Aorta (tissue), 5 donors: ENCODE results near the gene ERC2. TPM values are rescaled to one million over a fixed set of nuclear protein-coding genes. Genes with fewer than 3 reads are reported as not detected.

Experiments used
- ATAC-seq: fragments of 200-7000 bp; cut with Tn5 transposase; one replicate; pipeline ENCODE4 v1.9.1; 2022; ENCODE audit warnings: moderate library complexity; ENCODE audit not compliant: low FRiP score
- DNase-seq, 2 donors: peaks; one replicate each; pipeline ENCODE4 v3.0.0-alpha.2; 2020
- H3K27ac ChIP-seq, 2 donors: one replicate each; pipeline ENCODE4 v1.5.1; 2013; ENCODE audit warnings: low read length in 2 of 2, mild to moderate bottlenecking in 2 of 2, moderate library complexity in 2 of 2, control low read depth in 1 of 2, inconsistent platforms in 1 of 2, low read depth in 1 of 2
- H3K27me3 ChIP-seq, 2 donors: one replicate each; pipeline ENCODE4 v1.6.1; 2013; ENCODE audit warnings: control low read depth in 1 of 2, low read length in 1 of 2, mild to moderate bottlenecking in 1 of 2, moderate library complexity in 1 of 2; ENCODE audit not compliant: insufficient read depth in 2 of 2, control insufficient read depth in 1 of 2
- H3K36me3 ChIP-seq, 2 donors: one replicate each; pipeline ENCODE4 v1.6.1; 2013; ENCODE audit warnings: control low read depth in 1 of 2, low read length in 1 of 2, mild to moderate bottlenecking in 1 of 2; ENCODE audit not compliant: insufficient read depth in 2 of 2, control insufficient read depth in 1 of 2
- H3K4me1 ChIP-seq, 2 donors: one replicate each; pipeline ENCODE4 v1.6.1; 2013; ENCODE audit warnings: low read length in 2 of 2, control low read depth in 1 of 2, mild to moderate bottlenecking in 1 of 2, moderate library complexity in 1 of 2; ENCODE audit not compliant: insufficient read depth in 2 of 2, control insufficient read depth in 1 of 2
- H3K4me3 ChIP-seq, 2 donors: one replicate each; pipeline ENCODE4 v1.5.1; 2013; ENCODE audit warnings: low read length in 2 of 2, control low read depth in 1 of 2, mild to moderate bottlenecking in 1 of 2
- H3K9me3 ChIP-seq: one replicate; pipeline ENCODE4 v1.6.1; 2013; ENCODE audit warnings: mild to moderate bottlenecking, low read length; ENCODE audit not compliant: control insufficient read depth
- WGBS, 2 donors: extraction: QIAGEN DNeasy Blood & Tissue Kit; methylation state at CpG; one replicate each; pipeline ENCODE4 v1.1.7; 2013; 5-methylcytosine and 5-hydroxymethylcytosine counted together
- intact Hi-C, 2 donors: fragments of 100-400 bp; cut with DNase I; formaldehyde crosslinking; loops; one replicate each; pipeline versions ENCODE4 v1.14.2 to v1.15.0; 2022
- polyA plus RNA-seq, 2 donors: library from polyadenylated mRNA; stranded (reverse); fragments of 200-250 nt; gene quantifications; one replicate each; pipeline ENCODE4 v1.2.3, GENCODE V29; 2013
- total RNA-seq, 2 donors: library from RNA; stranded (reverse); fragmentation: NEBNext Ultra II Directional; extraction: Animal tissue kit (Norgen Biotek cat#: 25700); gene quantifications; one replicate each; pipeline ENCODE4 v1.2.1, GENCODE V29; 2021
- donor health status: healthy with polysubstance abuse.
- donor health status: Bipolar disorder and iron deficiency.
- donor health status: DM: no; HTN: no; CAD: no.
- donor health status: DM: no; HTN: no; CAD: no.
- donor health status: DM: yes; HTN: yes; CAD: no.

Gene ERC2
- total and polyA plus RNA-seq, 4 donors: 0.27 to 0.55 TPM; not detected in 2

DNA sequence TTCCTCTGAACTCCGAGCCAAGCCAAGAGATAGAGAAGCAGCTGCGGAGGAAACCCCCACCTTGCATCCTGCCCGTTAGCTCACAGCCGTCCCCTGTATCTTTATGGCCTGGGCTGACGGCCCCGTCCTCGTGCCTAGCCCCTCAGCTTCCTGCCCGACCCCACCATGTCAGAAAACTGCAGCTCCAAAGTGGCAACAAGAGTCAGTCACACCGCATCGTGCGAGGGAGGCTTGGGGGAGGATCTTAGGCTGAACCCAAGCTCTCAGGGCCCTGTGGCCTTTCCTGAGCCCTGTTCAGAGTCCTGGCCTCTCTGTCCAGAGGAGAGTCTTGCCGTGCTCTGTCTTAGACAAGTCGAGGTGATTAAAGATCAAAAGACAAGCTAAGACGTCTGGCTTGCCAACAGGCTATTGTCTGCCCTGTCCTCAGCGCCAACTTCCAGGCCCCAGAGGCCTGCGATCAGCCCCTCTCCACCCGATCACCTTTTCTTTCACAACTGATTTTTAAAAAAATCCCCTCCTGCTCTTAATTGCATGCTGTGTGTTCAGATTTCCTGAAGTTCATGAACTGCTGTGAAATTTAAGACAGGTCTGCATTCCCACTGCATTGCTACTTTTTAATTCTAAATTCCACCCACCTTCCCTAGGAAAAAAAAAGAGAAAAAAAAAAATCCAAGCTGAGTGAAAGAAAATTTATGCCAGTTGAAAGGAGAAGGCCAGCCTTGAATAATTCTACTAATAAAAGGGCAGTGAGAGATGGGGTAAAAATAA lies 891.5 kb downstream of the ERC2 start:
- Histone ChIP-seq H3K27ac (no peak overlapping the region), H3K4me3 (no peak overlapping the region), H3K4me1 (no peaks in the 10 kb centered on the region), H3K36me3 (no peaks in the 10 kb centered on the region), H3K9me3 (peaks cover 2% of the 10 kb centered on the region), H3K27me3 (peaks cover 0 to 3% of the 10 kb centered on the region in 2 donors)
- 82 to 87% methylated on average over 17 of the region's 17 CpGs for WGBS, 2 donors
- DNase-seq (no peak), ATAC-seq (no peak)
- intact Hi-C loops: no loop called here

DNA sequence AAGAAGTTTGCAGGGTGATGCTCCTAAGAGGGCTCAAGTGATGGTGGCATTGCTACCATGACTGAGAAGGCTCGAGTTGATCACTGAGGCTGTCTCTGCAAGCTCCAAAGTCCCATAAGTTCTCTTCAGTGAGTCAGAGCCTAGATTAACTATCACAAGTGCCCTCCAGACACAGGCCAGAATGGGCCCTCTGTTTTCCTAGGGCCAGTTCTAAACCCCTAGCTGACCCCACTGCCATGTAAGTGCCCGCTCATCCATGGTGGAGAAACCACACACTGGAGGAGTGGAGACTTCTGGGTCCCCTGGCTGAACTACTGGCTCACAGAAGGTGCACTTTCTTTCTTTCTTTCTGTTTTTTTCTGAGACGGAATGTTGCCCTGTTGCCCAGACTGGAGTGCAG lies 893.6 kb downstream of the ERC2 start:
- no peak overlapping the region for H3K4me3 ChIP-seq
- DNase-seq (no peak), ATAC-seq (no peak)
- H3K9me3 ChIP-seq: peaks cover 2% of the 10 kb centered on the region
- no peaks in the 10 kb centered on the region for H3K36me3 ChIP-seq
- no peak overlapping the region for H3K27ac ChIP-seq
- no peaks in the 10 kb centered on the region for H3K27me3 ChIP-seq
- WGBS, 2 donors: 92 to 95% methylated on average over 3 of the region's 3 CpGs
- intact Hi-C loops: no loop called here
- H3K4me1 ChIP-seq: no peaks in the 10 kb centered on the region

DNA sequence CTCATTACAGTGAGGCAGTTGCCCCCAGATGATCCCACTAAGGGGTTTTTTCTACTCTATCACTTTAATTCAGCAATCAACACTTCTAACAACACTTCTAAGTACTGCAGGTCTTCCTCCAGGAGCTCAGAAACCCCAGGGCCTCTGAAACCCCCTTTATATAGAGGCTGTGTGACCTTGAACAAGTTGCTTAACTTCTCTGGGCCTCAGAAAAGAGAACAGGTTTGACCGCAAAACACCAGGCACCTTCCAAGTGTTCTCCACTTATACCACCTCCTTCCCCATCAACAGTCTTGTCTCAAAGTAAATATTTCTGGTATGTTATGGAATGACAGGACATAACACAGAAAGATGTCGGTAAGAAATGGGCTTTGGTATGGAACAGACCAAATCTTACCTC lies 895.5 kb downstream of the ERC2 start:
- H3K36me3 ChIP-seq: no peaks in the 10 kb centered on the region
- DNase-seq (no peak), ATAC-seq (no peak)
- H3K27ac ChIP-seq: no peak overlapping the region
- WGBS, 2 donors: 88 to 94% methylated on average over 2 of the region's 2 CpGs
- no peak overlapping the region for H3K4me3 ChIP-seq
- H3K4me1 ChIP-seq: no peaks in the 10 kb centered on the region
- no peaks in the 10 kb centered on the region for H3K9me3 ChIP-seq
- intact Hi-C loops: no loop called here
- H3K27me3 ChIP-seq: no peaks in the 10 kb centered on the region

DNA sequence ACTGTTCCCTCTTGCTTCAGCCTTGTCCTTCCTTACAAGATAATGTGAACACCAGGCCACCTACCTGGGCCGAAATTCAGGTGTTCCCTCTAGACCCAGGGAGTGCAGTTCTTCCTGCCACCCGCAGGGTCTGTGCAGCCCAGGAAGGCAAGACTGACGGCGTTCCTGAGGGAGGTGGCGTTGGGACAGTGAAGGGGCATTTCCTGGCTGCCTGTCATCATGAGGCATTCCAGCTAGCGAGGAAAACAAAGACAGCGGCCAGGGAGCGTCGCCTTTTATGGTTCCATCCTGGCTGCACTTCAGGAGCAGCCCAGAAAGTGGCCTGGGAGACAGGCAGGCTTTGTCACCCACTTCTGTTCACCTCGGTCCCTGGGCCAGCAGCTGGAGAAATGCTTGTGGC lies 896.4 kb downstream of the ERC2 start:
- no peak overlapping the region for H3K27ac ChIP-seq
- DNase-seq: peak; percentile 58 to 79
- intact Hi-C loops: no loop called here

DNA sequence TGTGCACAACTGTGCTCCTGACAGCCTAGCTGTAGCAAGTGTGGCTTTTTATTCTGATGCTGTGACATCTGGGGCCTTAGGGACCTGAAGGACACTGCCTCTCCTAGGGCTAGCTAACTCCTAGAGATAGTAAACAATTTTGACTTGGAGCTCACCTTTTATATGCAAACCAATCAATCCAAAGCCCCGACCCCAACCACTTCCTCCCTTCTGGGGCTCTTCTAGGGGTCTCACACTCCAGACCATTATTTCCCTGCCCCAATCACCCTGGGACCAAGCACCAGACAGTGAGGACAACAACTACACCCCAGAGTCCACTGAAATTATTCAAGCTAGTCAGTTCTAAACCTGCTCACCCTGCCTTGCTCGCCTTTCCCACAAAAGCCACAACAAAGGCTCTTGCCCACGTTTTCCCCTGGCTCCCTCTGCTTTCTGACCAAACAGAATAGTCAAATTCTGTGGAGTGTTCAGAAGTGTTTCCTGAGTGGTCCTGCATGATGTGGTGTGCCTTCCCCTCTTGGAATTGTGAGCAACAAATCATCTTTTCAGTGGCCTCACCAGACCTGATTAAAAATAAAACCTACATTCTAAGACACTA lies 897.0 kb downstream of the ERC2 start:
- ATAC-seq (no peak), DNase-seq (no peak)
- intact Hi-C loops: no loop called here
- no peaks in the 10 kb centered on the region for H3K9me3 ChIP-seq
- no peak overlapping the region for H3K27ac ChIP-seq
- H3K36me3 ChIP-seq: no peaks in the 10 kb centered on the region
- WGBS, 2 donors: 60 to 72% methylated on average over 3 of the region's 3 CpGs
- no peaks in the 10 kb centered on the region for H3K27me3 ChIP-seq
- no peaks in the 10 kb centered on the region for H3K4me1 ChIP-seq
- H3K4me3 ChIP-seq: no peak overlapping the region

More for the DNA sequence above, 896.4 kb downstream of the ERC2 start:
- Histone ChIP-seq H3K36me3 (no peaks in the 10 kb centered on the region), H3K27me3 (no peaks in the 10 kb centered on the region), H3K4me3 (no peak overlapping the region), H3K4me1 (no peaks in the 10 kb centered on the region), H3K9me3 (no peaks in the 10 kb centered on the region)
- 5 to 9% methylated on average over 10 of the region's 10 CpGs for WGBS, 2 donors
- ATAC-seq: peak; percentile 55

DNA sequence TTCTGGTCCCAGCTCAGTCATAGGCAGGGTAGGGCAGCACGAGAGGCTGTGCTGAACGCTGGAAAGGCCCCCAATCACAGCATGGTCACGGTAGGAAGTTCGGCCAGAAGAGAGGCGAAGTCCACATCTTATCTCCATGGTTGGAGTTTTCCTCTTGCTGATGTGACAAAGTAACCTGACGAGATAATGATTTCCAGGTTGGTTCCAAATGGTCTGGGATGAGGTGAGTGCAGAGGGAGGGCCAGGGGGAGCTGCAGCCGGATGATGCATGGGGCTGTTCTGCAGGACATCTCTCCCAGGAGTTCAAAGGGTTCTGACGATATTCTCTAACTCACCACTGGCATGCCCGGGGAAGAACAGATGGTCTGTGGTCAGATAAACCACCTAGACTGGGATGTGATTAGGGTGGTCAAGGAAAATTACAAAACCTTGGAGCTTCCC lies 898.0 kb downstream of the ERC2 start:
- no peaks in the 10 kb centered on the region for H3K27me3 ChIP-seq
- no peaks in the 10 kb centered on the region for H3K4me1 ChIP-seq
- H3K27ac ChIP-seq: no peak overlapping the region
- no peaks in the 10 kb centered on the region for H3K9me3 ChIP-seq
- no peak overlapping the region for H3K4me3 ChIP-seq
- H3K36me3 ChIP-seq: no peaks in the 10 kb centered on the region
- DNase-seq (no peak), ATAC-seq (no peak)
- intact Hi-C loops: no loop called here
- 86 to 90% methylated on average over 9 of the region's 9 CpGs for WGBS, 2 donors

DNA sequence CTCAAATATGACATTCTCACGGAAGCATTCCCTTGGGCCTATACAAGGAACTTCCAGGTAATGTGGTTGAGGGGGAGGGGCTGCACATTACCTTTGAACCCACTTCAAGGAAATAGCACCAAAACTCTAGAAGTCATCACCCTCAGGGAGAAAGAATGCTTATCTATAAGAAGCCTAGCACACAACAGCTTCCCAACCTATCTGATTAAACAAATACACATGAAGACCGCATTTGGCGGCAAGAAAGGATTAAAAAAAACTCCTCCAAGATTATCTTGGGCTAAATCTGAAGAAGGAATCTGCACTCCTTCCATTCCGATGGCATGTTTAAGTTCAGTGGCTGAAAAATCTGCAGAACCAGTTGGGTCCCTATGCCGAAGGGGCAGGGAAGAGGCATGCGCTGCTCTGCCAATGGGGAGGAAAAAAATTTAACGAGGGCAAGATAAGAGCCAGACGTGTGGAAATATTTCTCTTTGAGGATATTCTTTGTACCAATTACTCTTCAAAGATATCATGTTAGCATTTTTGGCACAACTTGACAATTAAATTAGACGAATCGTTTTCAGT lies 899.2 kb downstream of the ERC2 start:
- H3K4me1 ChIP-seq: no peaks in the 10 kb centered on the region
- no peak for ATAC-seq
- intact Hi-C loops: no loop called here
- H3K27ac ChIP-seq: no peak overlapping the region
- H3K36me3 ChIP-seq: no peaks in the 10 kb centered on the region
- no peak for DNase-seq
- H3K9me3 ChIP-seq: no peaks in the 10 kb centered on the region
- H3K27me3 ChIP-seq: no peaks in the 10 kb centered on the region
- H3K4me3 ChIP-seq: no peak overlapping the region
- WGBS, 2 donors: 48 to 59% methylated on average over 10 of the region's 10 CpGs

DNA sequence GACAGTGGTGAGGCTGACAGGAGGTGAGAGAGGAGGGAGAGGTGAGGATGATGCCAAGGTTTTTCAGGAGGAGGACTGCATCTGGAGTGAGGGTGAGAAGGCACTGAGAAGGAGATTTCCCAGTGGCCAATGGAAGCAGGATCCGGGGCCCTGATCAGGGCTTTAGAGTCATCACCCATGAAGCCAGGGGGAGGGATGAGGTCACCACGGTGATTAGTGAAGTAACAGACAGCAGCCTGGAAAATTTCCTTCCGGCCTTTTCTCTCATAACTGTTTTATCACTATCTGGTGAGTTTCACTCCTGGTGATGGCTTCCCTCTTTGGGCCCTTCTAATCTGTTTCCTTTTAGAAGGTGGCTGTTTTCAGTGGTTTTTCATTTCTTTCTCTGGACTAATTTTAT lies 900.7 kb downstream of the ERC2 start:
- 94% methylated on average over 3 of the region's 3 CpGs for WGBS, 2 donors
- intact Hi-C loops: no loop called here
- H3K9me3 ChIP-seq: no peaks in the 10 kb centered on the region

DNA sequence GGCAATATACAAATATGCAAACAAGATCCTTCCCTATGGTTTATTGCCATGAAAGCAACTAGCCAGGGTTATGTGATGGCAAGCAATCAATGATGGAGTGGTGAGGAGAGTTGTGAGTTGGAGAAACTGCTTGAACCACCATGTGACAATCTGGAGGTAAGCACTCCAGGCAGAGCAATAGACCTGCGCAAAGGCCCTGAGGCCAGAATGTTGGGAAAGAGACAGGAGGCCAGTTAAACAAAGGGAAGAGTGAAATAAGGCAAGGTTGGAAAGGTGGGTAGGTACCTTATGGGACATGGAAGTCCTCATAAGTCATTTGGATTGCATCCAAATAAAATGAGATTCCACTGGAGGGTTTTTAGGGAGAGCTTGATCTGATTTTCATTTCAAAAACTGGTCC lies 901.1 kb downstream of the ERC2 start:
- no peaks in the 10 kb centered on the region for H3K9me3 ChIP-seq
- no peaks in the 10 kb centered on the region for H3K27me3 ChIP-seq
- ATAC-seq (no peak), DNase-seq (no peak)
- H3K4me3 ChIP-seq: no peak overlapping the region
- H3K4me1 ChIP-seq: no peaks in the 10 kb centered on the region
- 99 to 100% methylated on average over 1 of the region's 1 CpG for WGBS, 2 donors
- intact Hi-C loops: no loop called here
- H3K36me3 ChIP-seq: no peaks in the 10 kb centered on the region
- no peak overlapping the region for H3K27ac ChIP-seq

More for the DNA sequence above, 900.7 kb downstream of the ERC2 start:
- Histone ChIP-seq H3K4me3 (no peak overlapping the region), H3K27me3 (no peaks in the 10 kb centered on the region), H3K36me3 (no peaks in the 10 kb centered on the region), H3K4me1 (no peaks in the 10 kb centered on the region), H3K27ac (no peak overlapping the region)
- no peak for ATAC-seq
- no peak for DNase-seq
